Measurements from ENCODE around the gene LZTS2. TPM values are rescaled to one million over a fixed set of nuclear protein-coding genes. Genes with fewer than 3 reads are reported as not detected.

Gene LZTS2
- total RNA-seq, 4 donors from 2014 or later, result 81.4 to 134 (median 98.7) TPM

GRCh38 chr10:101022967-101023705 lies 23.5 kb downstream of the LZTS2 start:
- Histone ChIP-seq H3K27me3 (peaks cover 0 to 12% of the 10 kb centered on the region in 2 donors), H3K4me3 (no peak overlapping the region), H3K4me1 (peaks cover 0 to 10% (median 10%) of the 10 kb centered on the region in 4 donors), H3K27ac (no peak overlapping the region), H3K36me3 (no peaks in the 10 kb centered on the region), H3K9me3 (no peaks in the 10 kb centered on the region)
- no peak for DNase-seq (ENCODE audit: low spot score in 2 of 2)
- TF ChIP-seq EP300 (IDR thresholded peaks at IDR 0.05) (no peak), CTCF (IDR thresholded peaks at IDR 0.05) (no peak), POLR2A (IDR thresholded peaks at IDR 0.05) (no peak)
- WGBS, 2 donors, result 92 to 95% methylated on average over 4 to 15 of the region's 15 CpGs

GRCh38 chr10:101027106-101027720 lies 27.6 kb downstream of the LZTS2 start:
- H3K27ac ChIP-seq, result no peak overlapping the region
- 75 to 78% methylated on average over 10 of the region's 10 CpGs for WGBS, 2 donors

GRCh38 chr10:101028446-101029337 lies 29.1 kb downstream of the LZTS2 start:
- H3K9me3 ChIP-seq, result no peaks in the 10 kb centered on the region
- no peak for TF ChIP-seq CTCF (IDR thresholded peaks at IDR 0.05)
- TF ChIP-seq EP300 (IDR thresholded peaks at IDR 0.05), result no peak
- no peak for TF ChIP-seq POLR2A (IDR thresholded peaks at IDR 0.05)
- no peak overlapping the region for H3K4me3 ChIP-seq
- no peaks in the 10 kb centered on the region for H3K27me3 ChIP-seq
- WGBS, 2 donors, result 63 to 64% methylated on average over 7 of the region's 7 CpGs
- no peaks in the 10 kb centered on the region for H3K36me3 ChIP-seq
- peaks cover 0 to 32% (median 20%) of the 10 kb centered on the region in 4 donors for H3K4me1 ChIP-seq
- no peak for DNase-seq (ENCODE audit: low spot score in 2 of 2)
- no peak overlapping the region for H3K27ac ChIP-seq

More at GRCh38 chr10:101027106-101027720, 27.6 kb downstream of the LZTS2 start:
- Histone ChIP-seq H3K9me3 (no peaks in the 10 kb centered on the region), H3K36me3 (no peaks in the 10 kb centered on the region), H3K4me3 (no peak overlapping the region), H3K27me3 (no peaks in the 10 kb centered on the region), H3K4me1 (peaks cover 0 to 21% (median 9%) of the 10 kb centered on the region in 4 donors)
- DNase-seq (ENCODE audit: low spot score in 2 of 2), result no peak
- TF ChIP-seq CTCF (IDR thresholded peaks at IDR 0.05), result no peak
- TF ChIP-seq EP300 (IDR thresholded peaks at IDR 0.05), result no peak
- TF ChIP-seq POLR2A (IDR thresholded peaks at IDR 0.05), result no peak

GRCh38 chr10:101029520-101030295 lies 30.1 kb downstream of the LZTS2 start:
- Histone ChIP-seq H3K36me3 (peaks cover 0 to 3% (median 2%) of the 10 kb centered on the region in 3 donors), H3K27me3 (no peaks in the 10 kb centered on the region), H3K4me1 (peaks cover 0 to 37% (median 21%) of the 10 kb centered on the region in 4 donors), H3K27ac (no peak overlapping the region), H3K9me3 (no peaks in the 10 kb centered on the region), H3K4me3 (no peak overlapping the region)
- DNase-seq (ENCODE audit: low spot score in 2 of 2), result no peak
- WGBS, 2 donors, result 50 to 66% methylated on average over 22 to 26 of the region's 27 CpGs
- no peak for TF ChIP-seq CTCF (IDR thresholded peaks at IDR 0.05)
- TF ChIP-seq EP300 (IDR thresholded peaks at IDR 0.05), result no peak
- no peak for TF ChIP-seq POLR2A (IDR thresholded peaks at IDR 0.05)

Data from tibial nerve (tissue), 4 donors.